GM12864 (cell line): ENCODE results near the gene CTNNBL1.

ENCODE experiments used
- DNase-seq: peaks from one replicate; pipeline ENCODE4 v3.0.0-alpha.2; 2011; ENCODE audit warnings: low read depth
- H3K4me3 ChIP-seq: 2 replicates; pipeline ENCODE4 v1.5.1; 2011; ENCODE audit warnings: mild to moderate bottlenecking, low read depth, low read length, control low read depth
- CTCF ChIP-seq: IDR thresholded peaks from 2 replicates; pipeline ENCODE4 v1.5.1; 2011; ENCODE audit warnings: low read depth, mild to moderate bottlenecking, moderate library complexity, low read length, control low read depth, inconsistent platforms; ENCODE audit errors: missing control alignments

The CTNNBL1 gene

GRCh38 chr20:37898233-37899104 lies 204.6 kb downstream of the CTNNBL1 start:
- no peak overlapping the region for H3K4me3 ChIP-seq
- TF ChIP-seq CTCF, result no peak
- no peak for DNase-seq

- DNase-seq, result no peak
- no peak overlapping the region for H3K4me3 ChIP-seq
- no peak for TF ChIP-seq CTCF
Observed at GRCh38 chr20:37899105-37900045, 205.5 kb downstream of the CTNNBL1 start.

GRCh38 chr20:37901240-37901639 lies 207.4 kb downstream of the CTNNBL1 start:
- DNase-seq, result no peak
- no peak overlapping the region for H3K4me3 ChIP-seq
- no peak for TF ChIP-seq CTCF

GRCh38 chr20:37901654-37902503 lies 208.0 kb downstream of the CTNNBL1 start:
- peak overlapping the region; percentile 53 for H3K4me3 ChIP-seq
- peak; percentile 78 for TF ChIP-seq CTCF
- peak; percentile 67 for DNase-seq

GRCh38 chr20:37902504-37903313 lies 208.9 kb downstream of the CTNNBL1 start, which contains the start of gene VSTM2L:
VSTM2L (plus strand) TSS chr20:37903127; CDS start chr20:37903351, 224 bp downstream.
- TF ChIP-seq CTCF, result no peak
- H3K4me3 ChIP-seq, result peak within 1 kb of the TSS; percentile 53
- no peak for DNase-seq
